NCI-H2196 (cell line): ENCODE results near the gene COL26A1.
"Not testable (repeated sequence)": the region's sequence is repeated elsewhere in the genome, so short reads cannot be mapped to it uniquely, and the experiment has no call there.

ENCODE experiments used
- DNase-seq: peaks from one replicate; lab custom pipeline; 2025; ENCODE audit not compliant: unreplicated experiment; lab: John Stamatoyannopoulos, UW

The COL26A1 gene

DNA sequence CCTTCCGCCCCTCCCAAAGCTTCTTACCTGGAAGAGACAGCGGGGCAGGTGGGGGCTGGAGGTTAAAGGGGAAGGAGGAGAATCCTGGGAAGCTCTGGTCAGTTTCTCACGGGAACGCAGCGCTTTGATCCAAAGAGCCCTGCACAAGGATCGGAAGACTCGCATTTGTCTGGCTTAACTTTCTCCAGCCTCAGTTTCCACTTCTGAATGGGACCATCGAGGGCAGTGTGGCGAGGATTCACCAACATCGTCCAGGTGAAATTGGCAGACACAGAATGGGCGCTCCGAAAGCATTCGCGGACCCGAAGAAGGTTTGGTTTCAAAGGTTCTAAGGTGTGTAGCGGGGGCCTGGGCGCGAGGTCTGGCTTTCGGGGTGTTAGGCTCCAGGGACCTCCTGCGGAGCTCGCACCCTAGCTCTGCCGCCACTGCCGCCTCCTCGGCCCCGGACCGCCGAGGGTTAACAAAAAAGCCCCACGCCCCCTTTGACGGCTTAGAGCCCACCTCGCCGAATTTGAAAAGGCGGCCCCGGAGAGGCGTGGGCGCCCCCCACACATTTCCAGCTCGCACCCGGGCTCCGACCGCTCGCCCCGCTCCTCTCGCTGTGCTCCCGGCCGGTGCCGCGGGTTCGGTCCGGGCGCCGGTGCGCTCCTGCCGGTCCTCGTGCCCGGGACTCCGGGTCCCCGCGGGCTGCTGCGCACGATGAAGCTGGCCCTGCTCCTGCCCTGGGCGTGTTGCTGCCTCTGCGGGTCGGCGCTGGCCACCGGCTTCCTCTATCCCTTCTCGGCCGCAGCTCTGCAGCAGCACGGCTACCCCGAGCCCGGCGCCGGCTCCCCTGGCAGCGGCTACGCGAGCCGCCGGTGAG, at the start of gene COL26A1:
Gene COL26A1 (plus strand): TSS at position 542 of the 862 bp plus-strand sequence. CDS start 158 bp downstream, at position 700.
- DNase-seq = peak; percentile 13

DNA sequence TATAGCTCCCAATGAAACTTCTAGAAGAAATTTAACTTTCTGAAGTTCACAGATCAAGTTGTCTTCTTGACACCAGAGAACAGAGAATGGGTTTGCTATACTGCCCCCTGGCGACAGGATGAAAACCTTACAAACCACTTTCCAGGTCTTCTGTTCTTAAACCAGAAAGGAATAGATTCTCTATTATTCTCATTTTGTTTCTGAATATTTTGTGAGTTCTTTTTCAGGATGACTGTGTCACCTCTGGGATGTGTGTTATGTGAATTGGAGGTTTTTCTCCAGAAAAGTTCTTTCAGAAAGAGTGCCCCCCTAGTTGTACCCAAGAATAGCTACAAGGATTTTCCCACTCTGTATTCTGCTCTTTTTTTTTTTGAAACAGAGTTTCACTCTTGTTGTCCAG, 47.3 kb upstream of the COL26A1 start:
- peak; percentile 49 for DNase-seq

DNA sequence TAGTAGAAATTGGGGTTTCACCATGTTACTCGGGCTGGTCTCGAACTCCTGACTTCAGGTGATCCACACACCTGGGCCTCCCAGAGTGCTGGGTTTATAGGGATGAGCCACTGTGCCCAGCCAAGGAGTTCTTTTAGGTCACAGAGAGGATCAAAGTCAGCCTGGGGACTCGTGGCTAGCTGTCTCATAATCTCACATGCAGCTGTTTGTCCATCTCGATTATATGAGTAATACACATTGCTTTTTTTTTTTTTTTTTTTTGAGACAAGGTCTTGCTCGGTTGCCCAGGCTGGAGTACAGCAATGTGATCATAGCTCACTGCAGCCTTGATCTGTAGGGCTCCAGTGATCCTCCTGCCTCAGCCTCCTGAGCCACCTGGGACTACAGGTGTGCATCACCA, 43.3 kb upstream of the COL26A1 start:
- DNase-seq = no peak

DNA sequence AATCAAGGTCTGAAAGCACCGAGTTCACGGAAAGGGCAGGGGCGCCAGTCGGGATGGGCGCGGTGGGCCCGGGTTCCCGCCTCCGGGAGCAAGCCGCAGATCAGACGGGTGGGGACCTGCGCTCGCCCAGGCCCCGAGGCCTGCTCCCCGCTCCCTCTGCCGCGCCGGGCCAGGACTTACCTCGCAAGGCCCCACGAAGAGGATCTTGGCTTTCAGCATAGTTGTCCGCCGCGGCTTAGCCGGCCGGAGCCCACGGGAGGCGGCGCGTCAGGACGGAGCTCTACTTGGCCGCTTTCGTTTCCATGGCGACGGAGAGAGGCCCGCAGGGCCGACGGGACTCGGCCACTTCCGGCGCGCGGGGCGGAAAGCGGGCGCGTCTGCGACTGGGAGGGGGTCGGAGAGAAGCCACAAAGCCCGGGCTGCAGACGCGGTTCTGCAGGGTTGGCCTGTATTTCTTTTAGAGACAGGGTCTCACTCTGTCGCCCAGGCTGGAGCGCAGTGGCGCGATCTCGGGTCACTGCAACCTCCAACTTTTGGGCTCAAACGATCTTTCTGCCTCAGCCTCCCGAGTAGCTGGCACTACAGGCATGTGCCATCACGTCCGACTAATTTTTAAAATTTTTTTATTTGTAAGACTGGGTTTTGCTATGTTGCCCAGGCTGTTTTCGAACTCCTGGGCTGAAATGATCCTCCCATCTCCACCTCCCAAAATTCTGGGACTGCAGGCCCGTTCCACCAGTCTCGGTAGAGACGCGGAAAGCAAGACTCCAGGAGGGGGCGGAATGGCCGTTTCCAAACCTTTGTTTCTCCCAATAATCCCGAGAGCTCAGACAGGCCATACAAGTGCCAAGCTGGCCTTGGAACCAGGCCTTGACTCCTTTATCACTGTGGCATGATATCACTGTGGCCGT, 40.9 kb upstream of the COL26A1 start, which contains the start of gene IFT22:
Gene IFT22 (minus strand): TSS at position 322 of the 911 bp plus-strand sequence. CDS start 103 bp downstream, at position 219.
- peak; percentile 98 for DNase-seq

DNA sequence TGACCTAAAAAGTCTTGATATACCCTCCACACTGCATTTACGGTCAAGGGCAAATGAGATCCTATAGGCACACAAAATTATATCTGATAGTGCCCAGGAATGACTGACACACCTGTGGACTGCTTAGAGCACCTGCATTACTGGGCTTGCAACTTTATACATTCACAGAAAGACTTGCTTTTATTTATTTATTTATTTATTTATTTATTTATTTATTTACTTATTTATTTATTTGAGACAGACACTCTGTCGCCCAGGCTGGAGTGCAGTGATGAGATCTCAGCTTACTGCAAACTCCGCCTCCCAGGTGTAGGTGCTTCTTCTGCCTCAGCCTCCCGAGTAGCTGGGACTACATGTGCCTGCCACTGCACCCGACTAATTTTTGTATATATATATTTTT, 34.5 kb upstream of the COL26A1 start:
- no peak for DNase-seq

DNA sequence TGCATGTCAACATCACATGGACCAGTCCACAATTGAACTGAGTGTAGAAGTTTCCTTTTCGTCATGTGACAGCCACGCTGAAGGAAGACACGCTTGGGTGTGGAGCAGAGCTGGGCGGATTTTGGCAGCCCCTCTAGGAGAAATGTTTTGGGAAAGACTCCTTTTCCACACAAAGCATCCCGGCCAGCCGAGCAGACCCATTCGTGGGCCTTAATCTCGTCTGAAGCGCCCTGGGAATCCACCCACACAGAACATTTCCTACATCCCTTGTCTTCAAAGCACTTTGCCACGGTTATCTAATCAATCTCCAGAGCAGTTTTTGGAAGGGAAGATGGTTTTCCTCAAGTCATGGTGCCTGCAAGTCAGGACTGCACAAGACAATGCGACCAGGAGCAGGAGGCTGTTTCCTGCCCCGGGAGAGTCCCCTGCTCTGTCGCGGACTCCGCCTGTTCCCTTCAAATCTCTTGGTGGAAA, 32.6 kb upstream of the COL26A1 start:
- DNase-seq = no peak

DNA sequence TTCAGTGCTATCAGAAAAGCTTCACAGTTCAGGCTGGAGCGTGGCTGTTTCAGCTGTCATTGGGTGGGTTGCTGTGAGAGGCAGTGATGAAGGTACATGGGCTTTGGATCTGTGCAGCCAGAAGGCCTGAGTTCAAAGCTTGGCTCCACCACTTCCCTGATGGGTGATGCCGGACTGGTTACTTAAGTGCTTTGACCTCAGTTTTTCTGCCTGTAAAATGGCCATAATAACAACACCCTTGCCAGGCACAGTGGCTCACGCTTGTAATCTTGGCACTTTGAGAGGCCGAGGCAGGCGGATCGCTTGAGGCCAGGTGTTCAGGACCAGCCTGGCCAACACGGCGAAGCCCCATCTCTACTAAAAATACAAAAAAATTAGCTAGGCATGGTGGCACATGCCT, 30.6 kb upstream of the COL26A1 start:
- DNase-seq = no peak

DNA sequence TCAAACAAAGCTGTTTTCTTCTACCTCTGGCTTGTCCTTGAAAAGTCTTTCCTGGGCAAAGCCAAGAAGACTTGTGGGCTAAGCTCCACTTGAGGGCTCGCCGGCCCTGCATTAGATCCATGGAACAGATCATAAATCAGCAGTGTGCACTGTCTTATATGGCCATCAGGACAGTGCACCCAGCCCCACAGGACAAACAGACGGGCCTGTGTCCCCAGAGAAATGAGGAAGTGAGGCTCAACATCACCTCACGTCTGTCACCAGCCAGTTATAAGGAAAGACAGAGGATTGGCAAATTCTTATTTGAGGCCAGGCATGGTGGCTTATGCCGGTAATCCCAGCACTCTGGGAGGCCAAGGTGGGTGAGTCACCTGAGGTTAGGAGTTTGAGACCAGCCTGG, 28.8 kb upstream of the COL26A1 start:
- DNase-seq = no peak

DNA sequence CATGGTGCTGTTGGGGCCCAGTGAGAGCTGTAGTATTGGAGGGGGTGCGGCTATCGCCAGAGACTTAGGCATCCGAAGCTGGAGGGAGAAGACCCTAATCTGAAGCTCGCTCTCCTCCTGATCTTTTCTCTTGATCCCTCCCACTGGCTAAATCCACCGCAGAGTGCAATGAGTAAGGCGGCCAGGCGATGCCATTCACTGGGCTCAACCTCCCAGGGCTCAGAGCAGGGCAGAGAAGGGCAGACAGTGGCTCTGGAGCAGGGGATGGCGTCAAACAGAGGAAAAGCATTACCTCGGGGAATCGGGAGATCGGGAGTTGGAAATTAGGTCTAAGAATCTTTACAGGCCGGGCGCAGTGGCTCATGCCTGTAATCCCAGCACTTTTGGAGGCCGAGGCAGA, 22.3 kb upstream of the COL26A1 start:
- no peak for DNase-seq

DNA sequence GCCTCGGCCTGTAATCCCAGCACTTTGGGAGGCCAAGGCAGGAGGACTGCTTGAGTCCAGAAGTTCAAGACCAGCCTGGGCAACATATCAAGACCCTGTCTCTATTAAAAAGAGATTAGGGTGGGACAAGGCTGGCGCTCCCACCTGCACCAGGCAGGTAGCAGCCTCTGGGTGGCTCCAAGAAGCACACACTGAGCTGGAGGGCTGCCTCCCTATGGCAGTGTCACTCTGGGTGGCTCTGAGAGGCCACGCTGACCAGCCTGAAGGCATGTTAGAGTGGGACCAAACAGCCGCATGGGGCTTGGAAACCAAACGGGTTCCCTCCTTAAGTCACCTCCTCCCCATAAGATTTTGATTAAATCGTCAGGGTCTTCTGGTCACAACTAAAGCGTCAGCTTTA, 19.8 kb upstream of the COL26A1 start:
- no peak for DNase-seq

DNA sequence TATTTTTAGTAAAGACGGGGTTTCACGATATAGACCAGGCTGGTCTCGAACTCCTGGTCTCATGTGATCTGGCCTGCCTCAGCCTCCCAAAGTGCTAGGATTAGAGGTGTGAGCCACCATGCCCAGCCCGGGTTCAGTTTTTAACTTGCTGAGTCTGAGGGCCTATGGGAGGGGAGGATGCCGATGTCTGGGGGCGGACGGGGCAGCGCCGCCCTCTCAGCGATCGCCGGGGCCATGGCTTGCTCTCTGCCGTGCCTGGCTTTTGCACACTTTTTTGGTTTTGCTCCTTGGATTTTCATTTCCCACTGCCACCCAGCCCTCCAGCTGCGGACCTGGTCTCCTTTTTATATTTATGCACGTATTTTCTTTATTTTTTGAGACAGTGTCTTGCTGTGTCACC, 15.2 kb upstream of the COL26A1 start:
- DNase-seq = no peak

DNA sequence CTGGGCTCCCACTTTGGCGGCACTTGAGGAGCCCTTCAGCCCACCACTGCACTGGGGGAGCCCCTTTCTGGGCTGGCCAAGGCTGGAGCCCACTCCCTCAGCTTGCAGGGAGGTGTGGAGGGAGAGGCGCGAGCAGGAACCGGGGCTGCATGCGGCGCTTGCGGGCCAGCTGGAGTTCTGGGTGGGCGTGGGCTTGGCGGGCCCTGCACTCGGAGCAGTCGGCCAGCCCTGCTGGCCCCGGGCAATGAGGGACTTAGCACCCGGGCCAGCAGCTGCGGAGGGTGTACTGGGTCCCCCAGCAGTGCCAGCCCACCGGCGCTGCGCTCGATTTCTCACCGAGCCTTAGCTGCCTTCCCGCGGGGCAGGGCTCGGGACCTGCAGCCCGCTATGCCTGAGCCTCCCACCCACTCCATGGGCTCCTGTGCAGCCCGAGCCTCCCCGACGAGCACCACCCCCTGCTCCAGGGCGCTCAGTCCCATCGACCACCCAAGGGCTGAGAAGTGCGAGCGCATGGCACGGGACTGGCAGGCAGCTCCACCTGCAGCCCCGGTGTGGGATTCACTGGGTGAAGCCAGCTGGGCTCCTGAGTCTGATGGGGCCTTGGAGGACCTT, 14.1 kb upstream of the COL26A1 start:
- not testable (repeated sequence) for DNase-seq

DNA sequence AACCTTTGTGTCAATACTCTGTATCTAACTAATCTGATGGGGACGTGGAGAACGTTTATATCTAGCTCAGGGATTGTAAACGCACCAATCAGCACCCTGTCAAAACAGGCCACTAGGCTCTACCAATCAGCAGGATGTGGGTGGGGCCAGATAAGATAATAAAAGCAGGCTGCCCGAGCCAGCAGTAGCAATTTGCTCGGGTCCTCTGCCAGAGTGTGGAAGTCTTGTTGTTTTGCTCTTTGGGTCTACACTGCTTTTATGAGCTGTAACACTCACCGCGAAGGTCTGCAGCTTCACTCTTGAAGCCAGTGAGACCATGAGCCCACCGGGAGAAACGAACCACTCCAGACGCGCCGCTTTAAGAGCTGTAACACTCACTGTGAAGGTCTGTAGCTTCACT, 13.4 kb upstream of the COL26A1 start:
- not testable (repeated sequence) for DNase-seq

DNA sequence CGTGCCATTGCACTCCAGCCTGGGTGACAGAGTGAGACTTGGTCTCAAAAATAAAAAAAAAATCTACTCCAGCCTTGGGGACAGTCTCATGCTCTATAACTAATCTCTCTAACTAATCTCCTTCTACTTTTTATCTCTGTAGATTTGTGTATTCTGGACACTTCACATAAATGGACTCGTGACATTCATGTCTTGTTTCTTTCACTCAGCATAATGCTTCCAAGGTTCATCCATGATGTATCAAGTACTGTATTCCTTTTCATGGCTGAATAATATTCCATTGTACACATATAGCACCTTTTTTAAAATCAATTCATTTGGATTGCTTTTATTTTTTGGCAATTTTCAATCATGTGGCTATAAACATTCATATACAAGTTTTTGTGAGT, 9.8 kb upstream of the COL26A1 start:
- no peak for DNase-seq

DNA sequence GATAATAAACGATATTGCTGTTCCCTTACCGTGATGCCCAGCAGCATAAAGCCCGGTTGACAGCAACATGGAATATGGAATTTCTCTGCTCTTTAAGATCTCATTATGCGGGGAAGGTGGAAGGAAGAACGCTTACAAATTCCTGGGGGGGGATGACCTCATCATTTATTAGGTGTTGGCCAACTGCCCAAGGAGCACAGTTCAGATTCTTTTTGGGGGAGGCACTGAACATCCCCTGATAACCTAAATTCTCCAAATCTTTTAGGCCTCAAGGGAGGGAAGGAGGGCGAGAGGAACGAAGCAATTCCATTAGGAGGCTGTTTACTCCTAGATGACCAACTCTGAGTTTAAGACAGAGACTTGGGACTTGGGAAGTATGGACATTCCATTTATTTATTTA, 5.2 kb upstream of the COL26A1 start:
- DNase-seq = no peak

DNA sequence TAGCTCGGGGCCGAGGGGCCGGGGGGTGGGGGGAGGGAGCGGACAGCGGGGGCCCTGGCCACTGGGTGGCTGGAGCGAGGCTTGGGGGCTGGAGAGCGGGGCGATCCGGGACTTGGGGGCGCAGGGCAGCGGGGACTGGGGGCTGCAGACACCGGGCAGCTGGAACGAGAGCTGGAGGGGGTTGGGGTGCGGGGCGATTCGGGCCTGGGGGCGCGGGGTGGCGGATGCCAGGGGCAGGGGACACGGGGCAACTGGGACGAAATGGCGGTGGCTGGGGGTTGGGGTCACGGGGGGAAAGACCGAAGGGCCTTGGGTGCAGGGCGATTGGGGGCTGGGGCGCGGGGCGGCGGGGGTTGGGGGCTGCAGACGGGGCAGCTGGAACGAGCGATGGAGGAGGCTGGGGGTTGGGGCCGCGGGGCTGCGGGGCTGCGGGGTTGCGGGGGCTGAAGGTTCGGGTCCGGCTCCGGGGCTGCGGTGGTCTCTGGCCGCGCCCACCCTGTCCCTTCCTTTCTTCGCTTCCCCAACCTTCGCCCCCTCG, 590 bp downstream of the COL26A1 start:
- DNase-seq = no peak

DNA sequence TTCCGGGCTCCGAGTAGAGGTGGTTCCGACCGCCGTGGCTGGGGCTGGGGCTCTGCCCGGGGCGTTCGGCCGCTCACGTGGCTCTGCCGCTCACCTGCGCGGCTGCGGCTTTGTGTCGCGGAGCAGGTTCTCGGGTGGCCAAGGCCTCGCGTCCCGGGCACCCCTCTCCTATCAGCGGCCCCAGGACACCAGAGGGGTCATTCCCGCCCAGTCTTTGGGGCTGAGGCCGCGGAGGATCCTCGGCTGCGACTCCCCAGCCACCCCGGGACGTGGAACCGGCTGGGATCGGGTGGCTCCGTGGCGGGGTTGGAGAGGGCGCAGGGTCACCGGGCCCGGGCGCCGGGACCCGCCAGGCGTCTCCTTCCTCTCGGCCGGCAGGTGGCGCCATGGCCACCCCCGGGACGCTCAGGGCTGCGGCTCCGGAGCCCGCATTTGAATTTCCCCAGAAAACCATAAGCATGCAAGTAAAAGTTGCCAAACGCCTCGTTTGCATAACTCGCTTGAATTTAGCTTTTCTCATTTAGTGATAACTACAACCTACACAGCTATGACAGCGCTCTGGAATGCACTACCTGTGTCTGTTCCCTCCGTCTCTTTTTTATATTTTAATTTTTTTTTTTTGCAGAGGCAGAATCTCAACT, 1.2 kb downstream of the COL26A1 start:
- peak; percentile 84 for DNase-seq

DNA sequence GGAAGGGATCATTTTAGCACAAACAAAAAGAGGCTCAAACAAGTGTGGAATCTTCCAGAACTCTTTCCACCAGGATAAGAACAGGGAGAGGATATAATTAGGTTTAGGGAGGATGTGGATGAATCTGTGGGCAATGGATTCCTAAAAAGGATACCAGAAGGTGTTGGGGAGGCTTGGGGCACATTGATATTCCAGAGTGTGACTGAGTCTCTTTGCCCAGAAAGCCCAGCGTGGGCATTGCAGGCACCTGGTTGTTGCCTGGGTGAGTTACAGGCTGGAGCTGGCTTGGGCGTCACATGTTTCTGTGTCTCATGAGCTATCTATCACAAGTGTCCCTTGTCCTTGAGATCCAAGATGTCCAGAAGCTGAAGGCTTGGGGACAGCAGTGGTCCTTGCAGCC, 3.3 kb downstream of the COL26A1 start:
- DNase-seq = no peak

DNA sequence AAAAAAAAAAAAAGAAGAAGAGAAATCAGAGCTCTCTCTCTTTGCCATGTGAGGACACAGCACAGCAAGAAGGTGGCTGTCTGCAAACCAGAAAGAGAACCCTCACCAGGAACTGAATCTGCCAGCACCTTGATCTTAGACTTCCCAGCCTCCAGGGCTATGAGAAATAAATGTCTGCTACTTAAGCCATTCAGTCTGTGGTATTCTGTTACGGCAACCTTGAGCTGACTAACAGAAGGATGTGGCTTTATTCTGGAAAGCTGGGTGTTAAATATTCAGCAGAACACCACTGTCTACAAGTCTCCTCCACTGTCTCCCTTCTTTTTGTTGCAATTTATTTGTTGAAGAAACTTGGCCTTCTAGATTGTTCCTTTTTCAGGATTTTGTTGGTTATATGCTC, 5.0 kb downstream of the COL26A1 start:
- no peak for DNase-seq

DNA sequence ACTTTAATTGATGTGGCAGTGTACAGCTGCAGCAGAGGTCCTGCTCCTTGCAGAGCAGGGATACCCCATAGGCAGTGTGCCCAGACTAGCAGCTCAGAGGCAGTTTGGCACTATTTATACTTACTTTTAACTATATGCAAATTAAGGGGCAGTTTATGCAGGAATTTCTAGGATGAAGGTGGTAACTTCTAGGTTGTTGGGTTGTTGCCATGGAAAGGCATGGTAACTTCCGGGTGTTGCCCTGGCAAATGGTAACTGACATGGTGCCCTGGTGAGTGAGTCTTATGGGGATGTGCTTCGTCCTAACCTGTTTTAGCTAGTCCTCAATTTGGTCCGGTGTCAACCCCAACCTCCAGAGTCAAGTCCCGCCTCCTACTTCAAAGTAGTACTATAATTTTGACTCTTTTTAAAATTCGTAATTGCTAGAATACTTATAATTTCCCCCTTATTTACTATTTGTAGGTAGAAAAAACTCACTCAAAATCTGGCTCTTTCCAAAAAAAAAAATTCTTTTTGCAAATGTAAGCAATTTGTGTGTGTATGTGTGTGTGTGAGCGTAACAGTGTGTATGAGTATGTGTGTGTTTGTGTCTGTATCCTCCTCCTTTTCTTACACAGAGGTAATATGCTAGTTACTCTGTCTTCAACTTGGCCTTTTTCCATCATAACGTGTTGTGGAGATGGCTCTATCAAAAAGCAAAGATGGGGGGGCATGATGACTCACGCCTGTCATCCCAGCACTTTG, 5.9 kb downstream of the COL26A1 start:
- no peak for DNase-seq
